Suppressor macrophage (primary cell): Measurements from ENCODE around the gene PLCB1.

Source experiments
- DNase-seq, 4 experiments: peaks; one replicate each; pipeline ENCODE4 v3.0.0-alpha.2; 2020 to 2022

The PLCB1 gene

GRCh38 chr20:8449123-8449522, 317.1 kb downstream of the PLCB1 start:
- DNase-seq: no peak

GRCh38 chr20:8454137-8454712, 322.2 kb downstream of the PLCB1 start:
- peak; percentile 56 to 88 (median 60) for DNase-seq

- DNase-seq: peak in 1 of 4 experiments; percentile 37
These were observed 324.7 kb downstream of the PLCB1 start for GRCh38 chr20:8456765-8457164.

- peak; percentile 68 to 77 (median 74) for DNase-seq
These were observed 325.9 kb downstream of the PLCB1 start for GRCh38 chr20:8457978-8458377.

GRCh38 chr20:8461186-8461585, 329.1 kb downstream of the PLCB1 start:
- no peak for DNase-seq

GRCh38 chr20:8464368-8464767, 332.3 kb downstream of the PLCB1 start:
- DNase-seq: no peak

GRCh38 chr20:8466781-8467180, 334.7 kb downstream of the PLCB1 start:
- peak in 3 of 4 experiments; percentile 17 to 36 (median 17) for DNase-seq

GRCh38 chr20:8470156-8470555, 338.1 kb downstream of the PLCB1 start:
- DNase-seq: no peak

GRCh38 chr20:8471465-8471864, 339.4 kb downstream of the PLCB1 start:
- no peak for DNase-seq

- DNase-seq: peak in 3 of 4 experiments; percentile 3 to 50 (median 21)
These were observed 341.4 kb downstream of the PLCB1 start for GRCh38 chr20:8473459-8473858.

- no peak for DNase-seq
These were observed 342.1 kb downstream of the PLCB1 start for GRCh38 chr20:8474027-8474668.

- DNase-seq: peak; percentile 29 to 68 (median 43)
These were observed 344.0 kb downstream of the PLCB1 start for GRCh38 chr20:8476021-8476420.

GRCh38 chr20:8480597-8480996, 348.5 kb downstream of the PLCB1 start:
- no peak for DNase-seq

- DNase-seq: no peak
These were observed 355.6 kb downstream of the PLCB1 start for GRCh38 chr20:8487696-8488095.

GRCh38 chr20:8489094-8489883, 357.2 kb downstream of the PLCB1 start:
- no peak for DNase-seq

GRCh38 chr20:8490076-8490830, 358.2 kb downstream of the PLCB1 start:
- DNase-seq: no peak

GRCh38 chr20:8492173-8492572, 360.1 kb downstream of the PLCB1 start:
- no peak for DNase-seq

- no peak for DNase-seq
These were observed 366.5 kb downstream of the PLCB1 start for GRCh38 chr20:8498571-8498970.

- DNase-seq: no peak
These were observed 372.0 kb downstream of the PLCB1 start for GRCh38 chr20:8504030-8504429.

GRCh38 chr20:8505476-8506200, 373.6 kb downstream of the PLCB1 start:
- peak; percentile 13 to 68 (median 48) for DNase-seq

GRCh38 chr20:8507231-8507630, 375.2 kb downstream of the PLCB1 start:
- no peak for DNase-seq

- DNase-seq: no peak
These were observed 377.7 kb downstream of the PLCB1 start for GRCh38 chr20:8509809-8510208.
